K562 (cell line): Measurements from ENCODE around the gene RPS6KA2. TPM values are rescaled to one million over a fixed set of nuclear protein-coding genes. Genes with fewer than 3 reads are reported as not detected.

ENCODE experiments used
- microRNA counts: library from miRNA; unstranded; fragments of <30 nt; microRNA quantifications from one replicate; lab custom pipeline; 2016
- microRNA-seq: library from miRNA; unstranded; fragments of <30 nt; microRNA quantifications from one replicate; pipeline ENCODE4, GENCODE V29; 2018; ENCODE audit warnings: borderline microRNAs expressed
- polyA plus RNA-seq, 8 experiments: library from polyadenylated mRNA; depleted of rRNA in 4 of 8; stranded (reverse) in 5 of 8; unstranded in 3 of 8; fragments of >200 nt; fragmentation: Nextera tagmentation in 2 of 8; fragmentation: Illumina TruSeq in 1 of 8; extraction: Ambion mirVana in 2 of 8; extraction: Trizol in 1 of 8; gene quantifications; 2 replicates each; pipeline versions ENCODE4 v1.2.1 to v1.2.3, GENCODE V29; 2011 to 2014; ENCODE audit warnings: inconsistent platforms in 1 of 8, missing spikeins in 1 of 8
- small RNA-seq: library from RNA; depleted of rRNA; stranded (forward); fragments of <200 nt; gene quantifications from one replicate; pipeline ENCODE3, GENCODE V24; 2014
- total RNA-seq, 7 experiments: library from RNA; depleted of rRNA in 6 of 7; stranded (reverse); fragments of >200 nt in 6 of 7; fragmentation: Illumina TruSeq in 2 of 7; extraction: Trizol in 2 of 7; gene quantifications; 2 replicates each; pipeline versions ENCODE4 v1.2.1 to v1.2.3, GENCODE V29; 2011 to 2021; ENCODE audit warnings: low replicate concordance in 1 of 7

RPS6KA2 gene
- total and polyA plus RNA-seq, 9 of the 15 experiments (the other 6 are each of a cell fraction or from before 2014, with no cell fraction given), result 0.29 to 1.00 (median 0.53) TPM

MicroRNAs within 50 kb of the gene (microRNA counts, 767-probe panel; counts per million panel counts)
- not detected for microRNA hsa-miR-1913 (lab: Ali Mortazavi, UCI)

Small RNAs within 50 kb of the gene (microRNA-seq; reads per million reads assigned to microRNA genes)
- gene MIR1913, result not detected

Small RNAs within 50 kb of the gene (small RNA-seq; reads per million reads assigned to genes)
- not detected for gene MIR1913

Other genes with a start within 250 kb of the RPS6KA2 start
- gene MPC1, start 244.3 kb downstream of the RPS6KA2 start, total RNA-seq (2014; rRNA removed), result 78.6 and 97.7 TPM in 2 replicates
- gene MPC1, start 244.3 kb downstream of the RPS6KA2 start, total RNA-seq (2014; rRNA removed; fragmentation: Illumina TruSeq; extraction: Trizol), result 132 and 145 TPM in 2 replicates
- 141 and 149 TPM in 2 replicates for gene MPC1, start 244.3 kb downstream of the RPS6KA2 start, total RNA-seq (2015; rRNA removed; fragmentation: Illumina TruSeq; extraction: Trizol)
- gene MPC1, start 244.3 kb downstream of the RPS6KA2 start, total RNA-seq (2021), result 103 and 110 TPM in 2 replicates
- gene MPC1, start 244.3 kb downstream of the RPS6KA2 start, polyA plus RNA-seq (2011; rRNA removed), result 115 and 138 TPM in 2 replicates
- 148 and 185 TPM in 2 replicates for gene MPC1, start 244.3 kb downstream of the RPS6KA2 start, polyA plus RNA-seq (2014; fragmentation: Illumina TruSeq; extraction: Trizol)
- gene MPC1, start 244.3 kb downstream of the RPS6KA2 start, polyA plus RNA-seq (2014; fragmentation: Nextera tagmentation; extraction: Ambion mirVana), result 100 to 1,000 TPM; 138 to 144 TPM
- gene MPC1, start 244.3 kb downstream of the RPS6KA2 start, polyA plus RNA-seq (2014; rRNA removed), result 113 and 114 TPM in 2 replicates
- gene RAMACL, start 40.6 kb downstream of the RPS6KA2 start, total RNA-seq (2014; rRNA removed), result not detected in 2 replicates
- 0.36 and 0.45 TPM in 2 replicates for gene RAMACL, start 40.6 kb downstream of the RPS6KA2 start, total RNA-seq (2014; rRNA removed; fragmentation: Illumina TruSeq; extraction: Trizol)
- gene RAMACL, start 40.6 kb downstream of the RPS6KA2 start, total RNA-seq (2015; rRNA removed; fragmentation: Illumina TruSeq; extraction: Trizol), result 0.18 and 0.19 TPM in 2 replicates
- gene RAMACL, start 40.6 kb downstream of the RPS6KA2 start, total RNA-seq (2021), result 0.11 TPM in 1 of 2 replicates, not detected in the other
- 0.50 and 0.56 TPM in 2 replicates for gene RAMACL, start 40.6 kb downstream of the RPS6KA2 start, polyA plus RNA-seq (2011; rRNA removed)
- 0.46 and 0.50 TPM in 2 replicates for gene RAMACL, start 40.6 kb downstream of the RPS6KA2 start, polyA plus RNA-seq (2014; fragmentation: Illumina TruSeq; extraction: Trizol)
- gene RAMACL, start 40.6 kb downstream of the RPS6KA2 start, polyA plus RNA-seq (2014; fragmentation: Nextera tagmentation; extraction: Ambion mirVana), result 1 to 10 TPM; 1.3 to 1.7 TPM
- gene RAMACL, start 40.6 kb downstream of the RPS6KA2 start, polyA plus RNA-seq (2014; rRNA removed), result 0.09 and 0.12 TPM in 2 replicates